ENCODE measurements around the gene FLYWCH2.

GRCh38 chr16:2904100-2904921 lies 21.3 kb downstream of the FLYWCH2 start:
- TF ChIP-seq CTCF (IDR thresholded peaks at IDR 0.05) = peak; percentile 86 to 97 (median 92)
- TF ChIP-seq POLR2A (IDR thresholded peaks at IDR 0.05) = peak in 2 of 4 donors; percentile 34 to 45
